ENCODE results near the gene SLC6A3.
"Not testable (repeated sequence)": the region's sequence is repeated elsewhere in the genome, so short reads cannot be mapped to it uniquely, and the experiment has no call there.

SLC6A3 gene

GRCh38 chr5:1463326-1464095, 18.3 kb upstream of the SLC6A3 start:
- DNase-seq: no peak

- DNase-seq: no peak
Observed at GRCh38 chr5:1462358-1462757, 17.1 kb upstream of the SLC6A3 start.

- no peak for DNase-seq
Observed at GRCh38 chr5:1461396-1461795, 16.2 kb upstream of the SLC6A3 start.

- no peak for DNase-seq
Observed at GRCh38 chr5:1460054-1460682, 14.9 kb upstream of the SLC6A3 start.

DNA sequence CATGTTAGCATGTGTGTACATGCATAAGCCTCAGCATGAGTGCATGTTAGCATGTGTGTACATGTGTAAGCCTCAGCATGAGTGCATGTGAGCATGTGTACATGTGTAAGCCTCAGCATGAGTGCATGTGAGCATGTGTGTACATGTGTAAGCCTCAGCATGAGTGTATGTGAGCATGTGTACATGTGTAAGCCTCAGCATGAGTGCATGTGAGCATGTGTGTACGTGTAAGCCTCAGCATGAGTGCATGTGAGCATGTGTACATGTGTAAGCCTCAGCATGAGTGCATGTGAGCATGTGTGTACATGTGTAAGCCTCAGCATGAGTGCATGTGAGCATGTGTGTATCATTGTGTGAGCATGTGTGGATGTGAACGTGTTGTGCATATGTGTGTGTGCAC, 14.2 kb upstream of the SLC6A3 start:
- not testable (repeated sequence) for DNase-seq

DNA sequence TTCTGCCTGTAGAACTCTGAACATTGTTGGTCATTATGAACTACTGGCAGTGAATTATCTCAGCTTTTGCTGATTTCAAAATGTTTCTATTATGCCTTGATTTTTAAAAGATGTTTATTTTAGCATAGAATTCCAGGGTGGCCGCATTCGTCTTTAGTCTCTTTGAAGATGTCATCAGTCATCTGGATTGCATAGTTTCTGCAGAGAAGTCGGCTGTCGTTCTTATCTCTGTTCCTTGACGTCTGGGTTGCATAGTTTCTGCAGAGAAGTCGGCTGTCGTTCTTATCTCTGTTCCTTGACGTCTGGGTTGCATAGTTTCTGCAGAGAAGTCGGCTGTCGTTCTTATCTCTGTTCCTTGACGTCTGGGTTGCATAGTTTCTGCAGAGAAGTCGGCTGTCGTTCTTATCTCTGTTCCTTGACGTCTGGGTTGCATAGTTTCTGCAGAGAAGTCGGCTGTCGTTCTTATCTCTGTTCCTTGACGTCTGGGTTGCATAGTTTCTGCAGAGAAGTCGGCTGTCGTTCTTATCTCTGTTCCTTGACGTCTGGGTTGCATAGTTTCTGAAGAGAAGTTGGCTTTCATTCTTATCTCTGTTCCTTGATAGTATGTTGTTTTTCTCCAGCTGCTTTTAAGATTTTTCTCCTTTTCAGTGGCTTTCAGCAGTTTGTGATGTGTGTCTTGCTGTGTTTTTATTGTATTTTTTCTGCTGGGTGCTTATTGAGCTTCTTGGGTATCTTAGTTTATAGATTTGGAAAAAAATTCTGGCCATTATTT, 11.1 kb upstream of the SLC6A3 start:
- not testable (repeated sequence) for DNase-seq

- DNase-seq: no peak
Observed at GRCh38 chr5:1453613-1454012, 8.4 kb upstream of the SLC6A3 start.

DNA sequence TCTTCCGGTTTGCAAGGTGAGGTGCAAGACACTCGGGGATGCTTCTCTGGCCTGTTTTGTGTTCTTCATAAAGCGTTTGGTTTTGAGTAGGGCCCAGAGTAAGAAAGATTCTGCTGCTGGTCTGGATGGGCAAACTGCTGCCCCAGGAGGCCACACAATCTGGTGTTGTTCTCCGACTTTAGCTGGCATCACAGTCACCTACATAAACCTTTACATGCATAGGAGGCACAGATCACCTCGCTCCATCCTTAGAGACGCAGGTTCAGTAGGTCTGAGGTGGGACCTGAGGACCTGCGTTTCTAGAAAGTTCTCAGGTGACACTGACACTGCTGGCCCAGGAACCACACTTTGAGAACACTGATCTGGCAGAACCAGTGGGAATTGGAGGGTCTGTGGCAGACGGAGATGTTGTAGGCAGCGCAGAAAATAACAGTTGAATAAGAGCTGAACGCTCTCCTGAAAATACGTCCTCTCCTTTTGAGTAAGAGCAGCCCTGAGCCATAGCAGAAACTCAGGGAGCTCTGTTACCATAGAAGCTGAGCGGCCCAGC, 3.9 kb upstream of the SLC6A3 start:
- DNase-seq: no peak

DNA sequence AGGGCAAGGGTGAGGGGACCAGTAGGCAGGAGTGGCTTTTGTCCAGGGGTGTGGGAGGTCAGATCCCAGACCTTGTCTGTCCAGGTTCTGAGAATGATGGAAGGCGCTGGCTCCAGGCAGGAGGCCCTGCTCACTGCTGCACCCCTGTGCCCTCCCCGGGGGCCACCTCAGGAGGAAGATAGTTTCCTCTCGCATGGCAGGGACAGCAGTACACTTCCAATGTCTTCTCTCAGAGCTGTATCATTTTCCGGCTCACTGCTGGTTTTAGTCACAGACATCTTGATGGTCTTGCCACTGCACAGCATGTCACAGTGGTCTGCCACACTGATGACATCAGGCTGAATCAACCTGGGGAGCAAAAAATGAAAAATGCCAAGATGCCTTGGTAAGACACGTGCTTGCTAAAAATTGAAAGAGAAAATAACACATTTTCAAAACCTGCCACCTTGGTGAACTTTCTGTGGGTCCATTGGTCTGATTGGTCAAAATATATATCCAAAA, 3.3 kb upstream of the SLC6A3 start:
- DNase-seq: no peak

GRCh38 chr5:1447671-1448361, 2.6 kb upstream of the SLC6A3 start:
- no peak for DNase-seq

GRCh38 chr5:1446602-1447343, 1.5 kb upstream of the SLC6A3 start:
- DNase-seq: no peak

- no peak for DNase-seq
Observed at GRCh38 chr5:1445689-1446601, 705 bp upstream of the SLC6A3 start.

GRCh38 chr5:1444361-1445189, 665 bp downstream of the SLC6A3 start:
- no peak for DNase-seq

GRCh38 chr5:1443991-1444360, 1.3 kb downstream of the SLC6A3 start:
- DNase-seq: no peak

DNA sequence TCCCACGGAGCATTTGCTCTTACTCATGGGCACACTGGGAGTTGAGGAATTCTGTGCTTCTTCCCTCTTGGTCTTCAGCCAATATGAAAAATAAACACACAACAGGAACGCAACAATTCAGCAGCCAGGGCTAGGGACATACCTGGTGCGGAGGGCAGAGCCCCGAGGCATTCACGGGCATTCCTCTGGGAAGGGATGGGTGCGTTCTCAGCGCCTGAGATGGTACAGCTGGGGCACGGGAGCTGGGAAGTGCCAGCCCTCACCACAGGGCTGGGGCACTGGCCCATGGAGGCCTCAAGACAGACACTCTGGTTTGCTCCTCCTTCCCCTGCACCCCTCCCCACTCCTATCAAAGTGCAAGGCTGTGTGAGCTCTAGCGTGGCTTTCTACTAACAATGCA, 2.1 kb downstream of the SLC6A3 start:
- no peak for DNase-seq

GRCh38 chr5:1442222-1443145, 2.8 kb downstream of the SLC6A3 start:
- no peak for DNase-seq

DNA sequence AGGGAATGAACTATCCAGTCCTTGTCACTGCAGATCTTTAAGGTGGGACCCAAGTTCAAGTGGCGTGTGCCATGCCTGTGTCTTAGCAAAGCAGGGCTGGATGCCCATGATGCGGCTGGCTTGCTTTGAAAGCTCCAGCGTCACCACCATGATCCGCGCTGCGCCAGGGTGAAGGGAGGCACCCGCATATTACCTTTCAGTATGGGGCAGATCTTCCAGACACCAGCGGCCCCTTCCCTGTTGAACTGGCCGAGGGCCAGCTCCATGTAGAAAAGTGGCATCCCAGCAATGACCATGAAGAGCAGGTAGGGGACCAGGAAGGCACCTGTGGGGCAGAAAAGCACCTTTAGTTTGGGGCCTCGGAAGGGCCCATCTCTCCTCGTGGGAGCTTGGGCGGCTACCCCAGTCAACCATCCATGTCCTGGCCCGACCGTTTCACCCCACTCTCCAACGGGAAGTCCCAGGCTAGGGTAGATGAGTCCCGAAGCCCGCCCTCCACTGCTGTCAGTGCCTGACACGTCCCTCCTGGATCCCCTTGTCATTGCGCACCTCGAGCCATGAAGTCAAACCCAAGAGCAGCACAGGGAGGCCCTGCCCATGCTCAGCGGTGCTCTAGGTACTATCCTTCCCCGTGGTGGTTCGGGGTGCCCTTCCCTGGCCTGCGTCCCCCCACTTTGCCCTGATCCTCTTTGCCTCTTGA, 3.9 kb downstream of the SLC6A3 start:
- no peak for DNase-seq

- no peak for DNase-seq
Observed at GRCh38 chr5:1440098-1440493, 5.1 kb downstream of the SLC6A3 start.
